ENCODE data around the gene CPSF3. TPM values are rescaled to one million over a fixed set of nuclear protein-coding genes. Genes with fewer than 3 reads are reported as not detected.

Gene CPSF3
- total and polyA plus RNA-seq, 2 of the 4 experiments (the other 2 are of a cell fraction) = 29.2 to 64.5 TPM

GRCh38 chr2:9480157-9480556, 56.7 kb downstream of the CPSF3 start:
- no peak overlapping the region for H4K91ac ChIP-seq (ENCODE audit: insufficient read depth, low read depth, low read length)
- H3K9ac ChIP-seq (ENCODE audit: low read depth, low read length) = no peak overlapping the region
- no peak overlapping the region for H3K14ac ChIP-seq (replicated peaks; ENCODE audit: low read depth, low read length)
- no peak overlapping the region for H3K4me3 ChIP-seq (ENCODE audit: insufficient read depth, low read depth, low read length)
- BruUV-seq (replicated peaks) = no TSS peak
- no peak overlapping the region for H2AK5ac ChIP-seq (ENCODE audit: low read depth, low read length)
- H3K27ac ChIP-seq (ENCODE audit: insufficient read depth, low read length) = no peak overlapping the region
- peaks cover 18% of the 10 kb centered on the region for H3K9me1 ChIP-seq (ENCODE audit: insufficient read depth, low read length)
- H3K56ac ChIP-seq (ENCODE audit: extremely low read depth, insufficient read depth, low read length) = no peak overlapping the region
- H2BK5ac ChIP-seq (ENCODE audit: low read depth, low read length, poor library complexity, severe bottlenecking) = no peak overlapping the region
- intact Hi-C loops (cut with micrococcal nuclease) (no loop called here), in situ Hi-C loops (cut with MboI; ENCODE audit: low sequenced_read_pairs) (no loop called here), dilution Hi-C loops (cut with HindIII; ENCODE audit: low sequenced_read_pairs, unreplicated experiment) (no loop called here)
- no CpG with 5 or more reads among the region's 4 CpGs for WGBS, 2 experiments (ENCODE audit: extremely low coverage in 2 of 2, insufficient read length in 1 of 2)
- no peaks in the 10 kb centered on the region for H3K9me3 ChIP-seq (ENCODE audit: control insufficient read depth, insufficient read depth, low read length)
- peaks cover 52% of the 10 kb centered on the region for H3K36me3 ChIP-seq (ENCODE audit: control insufficient read depth, insufficient read depth, low read length)
- H3K18ac ChIP-seq (ENCODE audit: low read depth, low read length) = no peak overlapping the region
- H3K4me2 ChIP-seq (ENCODE audit: low read depth, low read length) = no peak overlapping the region
- peaks cover 30 to 84% of the 10 kb centered on the region in 2 experiments for H3K79me1 ChIP-seq (ENCODE audit: low read depth in 1 of 2, low read length in 2 of 2)
- ChIA-PET CTCF (no interaction called here), POLR2A (ENCODE audit: unreplicated experiment) (no interaction called here)
- H4K5ac ChIP-seq (ENCODE audit: low read depth, low read length) = no peak overlapping the region
- H2BK20ac ChIP-seq (ENCODE audit: low read depth, low read length) = no peak overlapping the region
- no peak overlapping the region for H2AK9ac ChIP-seq (replicated peaks; ENCODE audit: low read depth, low read length, poor library complexity)
- H3K23ac ChIP-seq (ENCODE audit: low read depth, low read length) = no peak overlapping the region; the same call in 1 of the 2 replicates
- no peak for ATAC-seq (ENCODE audit: low read depth)
- H3K4me1 ChIP-seq (ENCODE audit: control insufficient read depth, insufficient read depth, low read length) = peaks cover 19% of the 10 kb centered on the region
- peaks cover 43% of the 10 kb centered on the region for H4K20me1 ChIP-seq (ENCODE audit: insufficient read depth, low read length)
- TF ChIP-seq CHD1 (IDR thresholded peaks at IDR 0.05; ENCODE audit: low read depth, low read length) (no peak), CTCF (conservative IDR thresholded peaks at IDR 0.05; ENCODE audit: low read depth, low read length) (no peak), RCOR1 (IDR thresholded peaks at IDR 0.05; ENCODE audit: insufficient replicate concordance, low read length) (no peak), NFE2L2 (IDR thresholded peaks at IDR 0.05; ENCODE audit: low read depth, low read length) (no peak), MXI1 (IDR thresholded peaks at IDR 0.05; ENCODE audit: borderline replicate concordance, low read depth, low read length) (no peak)
- TF ChIP-seq, protein P1, sequence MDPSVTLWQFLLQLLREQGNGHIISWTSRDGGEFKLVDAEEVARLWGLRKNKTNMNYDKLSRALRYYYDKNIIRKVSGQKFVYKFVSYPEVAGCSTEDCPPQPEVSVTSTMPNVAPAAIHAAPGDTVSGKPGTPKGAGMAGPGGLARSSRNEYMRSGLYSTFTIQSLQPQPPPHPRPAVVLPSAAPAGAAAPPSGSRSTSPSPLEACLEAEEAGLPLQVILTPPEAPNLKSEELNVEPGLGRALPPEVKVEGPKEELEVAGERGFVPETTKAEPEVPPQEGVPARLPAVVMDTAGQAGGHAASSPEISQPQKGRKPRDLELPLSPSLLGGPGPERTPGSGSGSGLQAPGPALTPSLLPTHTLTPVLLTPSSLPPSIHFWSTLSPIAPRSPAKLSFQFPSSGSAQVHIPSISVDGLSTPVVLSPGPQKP (IDR thresholded peaks at IDR 0.05; ENCODE audit: borderline replicate concordance, low read depth, low read length) = no peak
- no peak overlapping the region for H2AFZ ChIP-seq (replicated peaks; ENCODE audit: low read length, poor library complexity)
- no peak for DNase-seq
- H3K27me3 ChIP-seq (ENCODE audit: control insufficient read depth, insufficient read depth, low read length) = no peaks in the 10 kb centered on the region
- H2BK120ac ChIP-seq (ENCODE audit: low read depth, low read length) = no peak overlapping the region
- no peak overlapping the region for H4K8ac ChIP-seq (ENCODE audit: low read depth in 2 of 2, low read length in 2 of 2)
- no peak overlapping the region for H2BK15ac ChIP-seq (ENCODE audit: low read depth, low read length)
- H3K4ac ChIP-seq (ENCODE audit: low read depth, low read length) = no peak overlapping the region

Measured in IMR-90 (cell line).